ENCODE results near the gene SNRPB. TPM values are rescaled to one million over a fixed set of nuclear protein-coding genes. Genes with fewer than 3 reads are reported as not detected.
"Not testable (repeated sequence)": the region's sequence is repeated elsewhere in the genome, so short reads cannot be mapped to it uniquely, and the experiment has no call there.

SNRPB gene
- total RNA-seq, result 167 and 185 TPM in 2 replicates
- polyA plus RNA-seq (2012), result 83.7 TPM

DNA sequence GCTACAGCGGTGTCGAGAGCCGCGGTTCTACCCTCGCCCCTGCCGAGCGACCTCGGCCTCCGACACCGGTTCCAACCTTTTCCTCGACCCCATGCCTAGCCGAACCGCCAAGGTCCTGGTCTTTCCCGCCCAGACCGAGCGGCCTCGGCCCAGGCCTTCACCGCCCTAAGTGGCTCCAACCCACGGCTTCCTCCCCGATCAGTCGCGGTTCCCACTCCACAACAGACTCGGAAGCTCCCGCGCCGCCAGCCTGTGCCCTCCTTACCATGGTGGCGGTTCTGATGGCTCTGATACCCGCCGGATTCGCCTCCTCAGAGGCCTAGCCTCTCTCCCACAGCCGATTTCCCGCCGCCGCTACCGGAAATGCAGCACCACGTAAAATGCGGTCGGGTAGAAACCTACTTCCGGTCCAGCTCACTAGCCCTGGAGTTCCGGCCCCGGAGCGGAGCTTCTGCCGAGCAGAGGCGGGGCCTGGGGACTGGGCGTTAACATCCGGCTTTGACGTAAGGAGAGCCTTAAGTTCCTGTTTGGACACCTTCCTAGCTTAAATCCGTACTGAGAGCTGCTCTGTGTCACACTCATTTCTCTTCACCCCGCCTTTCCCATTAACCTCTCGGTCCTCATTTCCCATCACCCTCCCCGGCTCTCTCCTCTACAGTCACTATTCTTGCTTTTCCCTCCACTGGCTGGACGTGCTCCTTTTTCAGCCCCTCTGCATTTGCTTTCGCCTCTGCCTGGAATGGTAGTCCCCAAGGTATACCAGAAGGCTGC is at the start of gene SNRPB:
Gene SNRPB (minus strand): TSS at position 367 of the 771 bp plus-strand sequence. CDS start 99 bp downstream, at position 268.
- DNase-seq (ENCODE audit: low read depth), result peak; percentile 98

GRCh38 chr20:2519115-2519809 is 48.7 kb upstream of the SNRPB start:
- no peak for DNase-seq (ENCODE audit: low read depth)

GRCh38 chr20:2518558-2518957 is 48.0 kb upstream of the SNRPB start:
- DNase-seq (ENCODE audit: low read depth), result no peak

DNA sequence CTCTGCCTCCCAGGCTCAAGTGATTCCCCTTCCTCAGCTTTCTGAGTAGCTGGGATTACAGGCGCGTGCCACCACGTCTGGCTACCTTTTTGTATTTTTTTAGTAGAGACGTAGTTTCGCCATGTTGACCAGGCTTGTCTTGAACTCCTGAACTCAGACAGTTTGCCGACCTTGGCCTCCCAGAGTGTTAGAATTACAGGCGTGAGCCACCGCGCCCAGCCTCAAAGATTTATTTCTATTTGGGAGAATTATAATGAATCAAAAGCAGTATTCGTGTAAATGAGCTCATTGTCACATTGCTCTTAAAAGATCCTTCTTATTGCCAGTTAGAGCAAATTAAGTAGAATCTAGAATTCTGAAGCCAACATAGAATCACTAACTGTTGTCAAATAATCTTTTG is 47.5 kb upstream of the SNRPB start:
- no peak for DNase-seq (ENCODE audit: low read depth)

DNA sequence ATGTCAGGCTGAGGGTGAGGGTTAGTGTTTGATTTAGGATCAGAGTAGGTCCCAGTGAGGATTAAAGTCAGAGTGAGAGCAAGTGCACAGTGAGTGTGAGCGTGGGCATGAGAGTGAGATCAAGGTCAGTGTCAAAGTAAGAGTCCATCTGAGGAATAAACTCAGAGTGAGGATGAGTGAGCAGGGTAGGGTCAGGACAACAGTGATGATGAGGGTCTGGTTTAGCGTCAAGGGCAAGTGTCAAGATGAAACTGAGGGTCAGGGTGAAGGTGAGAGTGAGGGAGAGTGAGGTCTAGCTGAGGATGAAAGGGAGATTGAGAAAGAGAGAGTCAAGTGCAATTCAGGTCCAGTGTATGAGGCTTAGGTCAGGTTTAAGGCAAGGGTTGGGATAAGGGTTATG is 45.8 kb upstream of the SNRPB start:
- DNase-seq (ENCODE audit: low read depth), result no peak

DNA sequence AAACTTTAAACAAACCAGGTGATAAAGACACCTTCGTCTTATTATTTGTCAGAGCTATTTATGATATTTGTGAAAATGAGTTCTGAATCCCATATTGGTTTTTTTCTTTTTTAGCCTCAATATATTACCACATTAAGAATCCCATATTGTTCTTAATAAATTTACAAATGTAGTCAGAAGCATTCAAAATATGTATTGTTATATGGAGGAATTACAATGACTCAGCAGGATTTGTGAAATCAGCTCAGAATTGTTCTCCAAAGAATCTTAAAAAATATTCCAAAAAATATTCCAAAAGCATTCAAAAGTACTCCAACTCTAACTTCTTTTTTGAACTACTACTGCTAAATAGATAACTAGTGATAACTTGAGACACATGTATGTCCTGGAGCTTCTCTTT is 44.6 kb upstream of the SNRPB start:
- DNase-seq (ENCODE audit: low read depth), result no peak

GRCh38 chr20:2509794-2510193 is 39.2 kb upstream of the SNRPB start:
- DNase-seq (ENCODE audit: low read depth), result no peak

DNA sequence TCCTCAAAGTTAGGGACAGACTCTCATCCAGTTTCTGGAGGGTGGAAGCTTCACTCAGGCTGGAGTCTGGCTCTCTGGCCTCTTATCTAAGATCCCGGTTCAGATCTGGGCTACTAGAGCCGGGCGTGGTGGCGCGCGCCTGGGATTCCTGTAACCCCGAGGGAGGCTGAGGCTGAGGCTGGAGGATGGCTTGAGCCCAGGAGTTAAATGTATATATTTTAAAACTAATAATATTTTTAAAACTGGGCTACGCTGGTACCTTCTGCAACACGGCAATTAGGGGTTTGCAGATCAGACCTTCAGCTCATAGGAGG is 38.8 kb upstream of the SNRPB start:
- DNase-seq (ENCODE audit: low read depth), result no peak

GRCh38 chr20:2508631-2509467 is 38.3 kb upstream of the SNRPB start, which contains the start of gene ZNF343:
Gene ZNF343 (minus strand): TSS chr20:2508915. CDS start chr20:2493895, 15,020 bp downstream.
- DNase-seq (ENCODE audit: low read depth), result peak; percentile 88

DNA sequence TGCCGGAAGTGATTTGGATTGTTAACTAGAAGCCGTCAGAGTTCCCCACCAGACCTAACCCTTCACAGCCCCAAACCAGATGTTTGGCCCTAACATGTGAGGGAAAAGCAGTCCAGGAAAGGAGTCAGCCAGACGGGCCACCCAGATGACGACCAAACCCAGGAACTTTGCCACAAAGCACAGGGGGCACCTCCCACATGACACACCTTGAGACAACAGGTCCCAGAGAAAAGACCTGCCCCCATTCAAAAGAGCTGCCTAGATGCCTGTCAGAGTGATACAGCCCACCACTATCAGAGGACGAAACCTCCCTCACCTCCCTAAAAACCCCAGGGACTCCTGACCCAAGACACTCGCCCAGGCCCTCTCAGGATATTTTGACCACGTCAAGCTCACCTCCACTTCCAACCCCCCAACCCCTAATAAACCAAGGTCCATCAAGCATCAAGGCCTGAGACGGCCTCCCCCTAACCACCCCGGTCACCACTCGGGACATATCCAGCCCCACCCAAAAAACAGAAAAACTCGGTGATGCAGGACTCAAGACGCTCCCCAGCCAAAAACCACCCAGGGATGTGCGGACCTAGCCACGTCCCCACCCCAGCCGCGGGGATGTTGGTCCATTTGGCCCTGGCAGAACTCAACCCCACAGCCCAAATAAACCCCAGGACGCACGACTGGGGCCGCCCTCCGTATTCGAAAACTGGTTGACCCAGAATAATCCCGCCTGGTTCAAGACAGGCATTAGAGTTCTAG is 37.5 kb upstream of the SNRPB start:
- peak; percentile 13 for DNase-seq (ENCODE audit: low read depth)

GRCh38 chr20:2507464-2507863 is 36.9 kb upstream of the SNRPB start:
- DNase-seq (ENCODE audit: low read depth), result peak; percentile 5

- DNase-seq (ENCODE audit: low read depth), result not testable (repeated sequence)
Observed at GRCh38 chr20:2506426-2506825, 35.8 kb upstream of the SNRPB start.

- DNase-seq (ENCODE audit: low read depth), result not testable (repeated sequence)
Observed at GRCh38 chr20:2504803-2505202, 34.2 kb upstream of the SNRPB start.

- not testable (repeated sequence) for DNase-seq (ENCODE audit: low read depth)
Observed at GRCh38 chr20:2502808-2503384, 32.3 kb upstream of the SNRPB start.

DNA sequence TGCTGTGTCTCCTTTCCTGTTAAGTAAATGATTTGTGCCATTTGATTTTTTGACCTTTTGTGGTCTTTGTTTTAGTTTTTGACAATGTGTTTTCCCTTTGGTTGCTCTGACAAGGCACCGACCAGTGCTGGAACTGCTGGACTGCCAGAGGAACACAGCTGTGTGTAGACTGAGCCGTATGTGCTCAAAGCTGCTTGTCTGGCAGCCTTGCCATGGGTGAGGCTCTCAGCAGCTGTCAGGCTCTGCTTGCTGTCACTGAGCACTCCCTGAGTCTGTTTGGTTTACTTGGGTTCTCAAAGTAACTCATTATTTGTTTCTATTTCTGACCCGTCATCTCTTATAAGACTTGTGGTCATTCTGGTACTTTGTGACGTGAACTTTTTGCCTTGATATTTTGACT is 15.1 kb upstream of the SNRPB start:
- peak; percentile 90 for DNase-seq (ENCODE audit: low read depth)

DNA sequence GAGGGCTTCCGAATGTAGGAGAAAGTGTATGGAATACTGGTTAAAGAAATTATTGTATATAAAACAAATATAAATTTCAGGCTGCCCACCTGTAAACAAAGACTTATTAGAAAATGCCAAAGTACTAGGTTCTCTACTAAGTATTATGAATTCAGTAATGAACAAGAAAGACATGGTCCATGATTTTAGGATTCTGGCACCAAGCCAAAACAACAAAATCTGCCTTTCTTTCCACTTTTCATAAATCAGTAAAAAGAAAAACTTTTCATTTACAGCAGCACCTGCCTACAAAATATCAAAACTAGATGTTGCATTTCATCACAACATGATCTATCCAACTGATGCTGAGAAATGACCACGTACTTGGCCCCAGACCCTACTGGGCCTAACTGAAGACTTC is 14.5 kb upstream of the SNRPB start:
- DNase-seq (ENCODE audit: low read depth), result no peak

DNA sequence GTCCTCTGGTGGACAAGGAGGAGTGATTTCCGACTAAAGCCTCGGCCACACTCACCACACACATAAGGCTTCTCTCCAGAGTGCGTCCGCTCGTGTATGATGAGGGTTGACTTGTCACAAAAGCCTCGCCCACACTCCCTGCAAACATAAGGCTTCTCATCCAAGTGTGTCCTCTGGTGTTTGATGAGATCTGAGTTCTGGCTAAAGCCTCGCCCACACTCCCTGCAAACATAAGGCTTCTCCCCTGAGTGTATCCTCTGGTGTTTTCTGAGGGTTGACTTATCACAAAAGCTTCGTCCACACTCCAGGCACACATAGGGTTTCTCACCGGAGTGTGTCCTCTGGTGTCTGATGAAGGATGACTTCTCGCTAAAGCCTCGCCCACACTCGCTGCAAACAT is 12.9 kb upstream of the SNRPB start:
- no peak for DNase-seq (ENCODE audit: low read depth)

GRCh38 chr20:2480381-2480780 is 9.8 kb upstream of the SNRPB start:
- DNase-seq (ENCODE audit: low read depth), result no peak

- no peak for DNase-seq (ENCODE audit: low read depth)
Observed at GRCh38 chr20:2476742-2477615, 6.4 kb upstream of the SNRPB start.
